GM12874 (cell line): Measurements from ENCODE around the gene CAPZB.

Experiments used
- CTCF ChIP-seq: IDR thresholded peaks from 2 replicates; pipeline ENCODE4 v1.5.1; 2011; ENCODE audit warnings: low read depth, mild to moderate bottlenecking, control low read depth, low read length, moderate library complexity; ENCODE audit not compliant: insufficient read depth

Gene CAPZB

DNA sequence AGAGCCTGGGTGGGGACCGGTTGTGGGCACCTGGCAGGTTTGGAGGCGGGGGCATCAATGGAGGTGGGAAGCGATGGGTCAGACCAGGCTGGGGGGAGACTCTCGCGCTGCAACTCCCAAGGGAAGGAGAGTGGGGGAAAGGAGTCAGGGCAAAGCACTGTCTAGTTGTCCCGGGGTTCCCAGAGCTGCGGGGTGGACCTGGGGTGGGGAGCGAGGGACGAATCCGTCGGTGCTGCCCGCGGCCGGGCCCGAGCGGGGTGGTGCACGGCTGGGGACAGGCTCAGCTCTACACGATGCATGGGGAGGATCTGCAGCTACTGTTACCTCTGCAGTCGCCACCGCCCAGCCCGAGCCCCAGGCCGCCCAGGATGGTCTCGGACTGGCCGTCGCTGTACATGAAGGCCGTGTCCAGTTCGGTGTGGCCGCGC, 173.8 kb downstream of the CAPZB start:
- no peak for TF ChIP-seq CTCF

DNA sequence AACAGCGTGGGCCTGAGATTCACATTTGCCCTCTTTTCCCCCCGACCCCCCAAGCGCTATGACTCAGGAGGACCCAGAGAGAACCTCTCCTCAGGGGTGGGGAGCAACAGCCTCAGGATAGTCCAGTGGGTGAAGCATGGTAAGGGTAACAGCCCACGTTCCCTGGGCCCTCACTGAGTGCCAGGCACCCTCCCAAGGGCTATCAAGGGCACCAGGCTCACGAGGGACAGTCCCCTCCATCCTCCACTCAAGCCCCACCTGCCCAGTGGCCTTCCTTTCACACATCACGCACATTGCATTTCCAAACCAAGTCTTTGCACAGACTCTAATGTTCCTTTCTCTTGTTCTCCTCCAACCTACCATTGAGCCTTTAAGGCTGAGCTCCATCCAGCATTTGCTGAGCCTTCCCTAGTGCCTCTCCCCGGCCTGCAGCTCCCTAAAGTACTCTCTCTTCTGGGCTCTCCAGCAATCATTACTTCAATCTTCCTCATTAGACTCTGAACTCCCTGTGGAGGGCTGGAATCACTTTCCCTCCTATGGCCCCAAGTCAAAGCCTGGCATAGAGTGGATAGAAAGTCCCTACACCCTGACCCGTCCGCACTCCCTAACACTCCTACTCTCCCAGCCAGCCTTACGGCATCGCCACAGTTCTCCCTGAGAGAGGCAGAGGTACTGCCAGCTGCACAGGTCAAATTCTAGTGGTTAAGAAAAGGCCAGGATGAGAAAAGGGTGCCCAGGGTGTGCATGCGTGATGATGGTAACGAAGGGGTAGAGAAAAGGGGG, 174.4 kb downstream of the CAPZB start:
- no peak for TF ChIP-seq CTCF

- no peak for TF ChIP-seq CTCF
These were observed 175.3 kb downstream of the CAPZB start for GRCh38 chr1:19310061-19310460.

GRCh38 chr1:19309123-19309813, 176.1 kb downstream of the CAPZB start:
- no peak for TF ChIP-seq CTCF

- TF ChIP-seq CTCF: no peak
These were observed 176.8 kb downstream of the CAPZB start for GRCh38 chr1:19308509-19308907.

DNA sequence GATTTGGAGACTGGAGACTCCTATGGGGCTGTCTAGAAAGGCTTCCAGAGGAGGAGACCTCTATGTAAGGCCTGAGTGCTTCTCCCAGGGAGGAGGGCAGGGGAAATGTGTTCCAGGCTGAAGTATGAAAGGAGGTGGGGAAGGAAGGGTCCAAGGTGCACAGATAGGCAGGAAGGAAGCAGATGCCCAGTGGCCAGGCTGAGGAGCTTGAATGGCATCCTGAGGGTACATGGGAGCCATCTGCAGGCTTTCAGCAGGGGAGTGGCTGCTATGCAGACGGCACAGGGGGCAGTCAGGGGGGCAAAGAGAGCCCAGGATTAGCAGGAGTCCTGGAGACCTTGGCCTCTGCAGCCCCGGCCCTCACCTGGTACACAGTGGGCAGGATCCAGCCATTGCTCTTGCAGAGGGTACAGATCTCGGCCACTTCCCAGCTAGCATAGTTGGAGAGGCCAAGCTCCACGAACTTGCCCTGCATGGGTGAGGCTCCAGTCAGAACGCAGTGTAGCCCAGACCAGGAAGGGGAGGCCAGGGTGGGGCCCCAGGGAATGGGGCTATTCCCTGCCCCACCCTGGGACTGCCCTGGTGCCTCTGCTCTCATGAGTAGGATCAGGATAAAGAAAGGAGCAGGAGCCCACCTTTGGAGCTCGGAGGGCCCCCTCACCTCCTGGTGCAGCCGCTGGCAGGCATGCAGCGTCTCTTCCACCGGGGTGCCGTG, 177.4 kb downstream of the CAPZB start:
- TF ChIP-seq CTCF: no peak

DNA sequence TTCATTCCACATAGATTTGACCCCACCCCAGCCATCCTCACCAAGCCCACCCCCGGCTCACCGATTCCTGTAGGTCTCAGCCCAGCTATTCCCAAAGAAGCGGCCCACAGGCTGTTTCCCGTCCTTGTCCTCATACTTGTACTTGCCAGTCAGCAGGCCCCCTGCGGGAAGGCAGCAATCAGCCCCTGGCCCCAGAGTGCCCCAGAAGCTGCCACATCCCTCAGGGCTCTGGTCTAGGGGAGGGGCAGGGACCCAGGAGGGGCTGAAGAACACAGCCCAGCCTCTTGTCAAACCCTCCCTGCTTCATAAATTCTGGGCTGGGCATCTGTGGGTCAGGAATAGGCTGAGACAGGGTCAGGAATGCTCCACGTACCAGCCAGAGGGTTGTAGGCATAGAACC, 178.4 kb downstream of the CAPZB start:
- TF ChIP-seq CTCF: no peak
